SU-DHL-6 (cell line): ENCODE measurements around the gene STAG3.

Experiments used
- EZH2phosphoT487 ChIP-seq: fragments of 200-600 bp; sonication (generic), shearing (Covaris generic); conservative IDR thresholded peaks from 2 replicates; pipeline ENCODE4 v1.6.1; 2018; ENCODE audit warnings: mild to moderate bottlenecking, antibody characterized with exemption, low read length, moderate library complexity, mixed read lengths
- TF ChIP-seq, protein P1 (sequence below): fragments of 200-600 bp; sonication (generic); IDR thresholded peaks from one replicate; pipeline ENCODE4 v1.5.1; 2017; ENCODE audit warnings: antibody characterized with exemption, mild to moderate bottlenecking, low read length, moderate library complexity; ENCODE audit not compliant: insufficient read depth, poor library complexity, severe bottlenecking

DNA sequence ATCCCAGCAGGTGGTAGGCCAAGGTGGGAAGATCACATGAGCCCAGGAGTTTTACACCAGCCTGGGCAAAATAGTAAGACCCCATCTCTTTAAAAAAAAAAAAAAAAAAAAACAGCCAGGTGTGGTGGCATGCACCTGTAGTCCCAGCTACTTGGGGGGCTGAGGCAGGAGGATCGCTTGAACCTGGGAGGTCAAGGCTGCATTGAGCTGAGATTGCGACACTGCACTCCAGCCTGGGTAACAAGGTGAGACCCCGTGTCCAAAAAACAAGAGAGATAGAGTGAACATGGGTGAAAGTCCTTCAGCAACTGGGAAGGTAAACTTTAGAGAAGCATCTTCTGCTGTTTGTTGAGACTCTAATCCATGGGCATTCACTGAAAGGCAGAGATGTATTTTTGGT lies 35.3 kb upstream of the STAG3 start:
- TF ChIP-seq, protein P1, sequence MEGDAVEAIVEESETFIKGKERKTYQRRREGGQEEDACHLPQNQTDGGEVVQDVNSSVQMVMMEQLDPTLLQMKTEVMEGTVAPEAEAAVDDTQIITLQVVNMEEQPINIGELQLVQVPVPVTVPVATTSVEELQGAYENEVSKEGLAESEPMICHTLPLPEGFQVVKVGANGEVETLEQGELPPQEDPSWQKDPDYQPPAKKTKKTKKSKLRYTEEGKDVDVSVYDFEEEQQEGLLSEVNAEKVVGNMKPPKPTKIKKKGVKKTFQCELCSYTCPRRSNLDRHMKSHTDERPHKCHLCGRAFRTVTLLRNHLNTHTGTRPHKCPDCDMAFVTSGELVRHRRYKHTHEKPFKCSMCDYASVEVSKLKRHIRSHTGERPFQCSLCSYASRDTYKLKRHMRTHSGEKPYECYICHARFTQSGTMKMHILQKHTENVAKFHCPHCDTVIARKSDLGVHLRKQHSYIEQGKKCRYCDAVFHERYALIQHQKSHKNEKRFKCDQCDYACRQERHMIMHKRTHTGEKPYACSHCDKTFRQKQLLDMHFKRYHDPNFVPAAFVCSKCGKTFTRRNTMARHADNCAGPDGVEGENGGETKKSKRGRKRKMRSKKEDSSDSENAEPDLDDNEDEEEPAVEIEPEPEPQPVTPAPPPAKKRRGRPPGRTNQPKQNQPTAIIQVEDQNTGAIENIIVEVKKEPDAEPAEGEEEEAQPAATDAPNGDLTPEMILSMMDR = no peak
- no peak for TF ChIP-seq EZH2phosphoT487
